OCI-LY7 (cell line): ENCODE measurements around the gene DNASE1. TPM values are rescaled to one million over a fixed set of nuclear protein-coding genes. Genes with fewer than 3 reads are reported as not detected.

Experiments used
- BruUV-seq: library from RNA; stranded (reverse); fragments of 400-500 nt; replicated peaks from 2 replicates; lab custom pipeline; 2021; lab: Mats Ljungman, UMichigan
- CTCF ChIA-PET: fragments of 300-600 bp; sonication (Branson Sonifier 250); formaldehyde crosslinking; loops from one replicate; lab custom pipeline; 2022; ENCODE audit warnings: antibody characterized with exemption; ENCODE audit not compliant: unreplicated experiment; lab: Charles Lee
- POLR2A ChIA-PET: fragments of 300-600 bp; sonication (Branson Sonifier 250); formaldehyde crosslinking; loops from one replicate; lab custom pipeline; 2022; ENCODE audit warnings: antibody characterized with exemption; lab: Charles Lee
- DNase-seq: peaks from one replicate; pipeline ENCODE4 v3.0.0-alpha.2; 2015; ENCODE audit warnings: low spot score
- H2AFZ ChIP-seq: fragments of 200-600 bp; sonication (generic), shearing (Covaris generic); 2 replicates; pipeline ENCODE4 v1.6.1; 2014; ENCODE audit warnings: mild to moderate bottlenecking, antibody characterized with exemption, low read length, moderate library complexity
- H3K27ac ChIP-seq: fragments of 200-600 bp; sonication (generic); 2 replicates; pipeline ENCODE4 v1.5.1; 2014; ENCODE audit warnings: mixed run types, low read depth, mild to moderate bottlenecking, moderate library complexity, low read length, inconsistent platforms; ENCODE audit not compliant: poor library complexity, severe bottlenecking
- H3K36me3 ChIP-seq: fragments of 200-600 bp; sonication (generic); 2 replicates; pipeline ENCODE4 v1.6.1; 2014; ENCODE audit warnings: mild to moderate bottlenecking, antibody characterized with exemption, low read length, moderate library complexity, mixed read lengths; ENCODE audit not compliant: insufficient read depth
- H3K4me1 ChIP-seq: fragments of 200-600 bp; sonication (generic); 2 replicates; pipeline ENCODE4 v1.5.1; 2014; ENCODE audit warnings: mild to moderate bottlenecking, low read length; ENCODE audit not compliant: insufficient read depth, poor library complexity, severe bottlenecking
- H3K4me2 ChIP-seq: fragments of 200-600 bp; sonication (generic); 2 replicates; pipeline ENCODE4 v1.6.1; 2014; ENCODE audit warnings: mild to moderate bottlenecking, low read length
- H3K4me3 ChIP-seq: fragments of 200-600 bp; sonication (generic); 2 replicates; pipeline ENCODE4 v1.5.1; 2014; ENCODE audit warnings: mild to moderate bottlenecking, low read depth, low read length; ENCODE audit not compliant: poor library complexity, severe bottlenecking
- H3K79me2 ChIP-seq: fragments of 200-600 bp; sonication (generic); 2 replicates; pipeline ENCODE4 v1.6.1; 2016; ENCODE audit warnings: low read depth, mild to moderate bottlenecking, low read length, moderate library complexity, mixed read lengths; ENCODE audit not compliant: insufficient read depth
- H3K9me2 ChIP-seq: fragments of 200-600 bp; sonication (generic); 2 replicates; pipeline ENCODE4 v1.6.1; 2016; ENCODE audit warnings: mild to moderate bottlenecking, low read length, mixed read lengths; ENCODE audit not compliant: insufficient read depth
- H3K9me3 ChIP-seq: fragments of 200-600 bp; sonication (generic); 2 replicates; pipeline ENCODE4 v1.6.1; 2014; ENCODE audit warnings: mild to moderate bottlenecking, mixed run types, low read length, mixed read lengths
- H4K20me1 ChIP-seq: fragments of 200-600 bp; sonication (generic); 2 replicates; pipeline ENCODE4 v1.6.1; 2014; ENCODE audit warnings: mild to moderate bottlenecking, antibody characterized with exemption, low read length, moderate library complexity, mixed read lengths; ENCODE audit not compliant: insufficient read depth
- EZH2phosphoT487 ChIP-seq: fragments of 200-600 bp; sonication (generic); IDR thresholded peaks from 2 replicates; pipeline ENCODE4 v1.6.1; 2018; ENCODE audit warnings: low read depth, borderline replicate concordance, mild to moderate bottlenecking, mixed run types, antibody characterized with exemption, low read length, moderate library complexity, mixed read lengths
- intact Hi-C: fragments of 100-400 bp; cut with micrococcal nuclease; formaldehyde crosslinking; loops from one replicate; pipeline ENCODE4 v1.10.0; 2022; ENCODE audit not compliant: unreplicated experiment
- total RNA-seq, 2 experiments: library from RNA; depleted of rRNA in 1 of 2; stranded (reverse); fragments of >200 nt in 1 of 2; shearing (Covaris generic) in 1 of 2; gene quantifications; 2 replicates each; pipeline ENCODE4 v1.2.3, GENCODE V29; 2014 to 2022
- TF ChIP-seq, protein P1 (sequence below): fragments of 200-600 bp; sonication (generic); conservative IDR thresholded peaks from 2 replicates; pipeline ENCODE4 v1.5.1; 2014; ENCODE audit warnings: mild to moderate bottlenecking, antibody characterized with exemption, low read length, moderate library complexity, mixed read lengths

DNASE1 gene
- total RNA-seq, 2 experiments from 2014 or later: 45.5 to 84.8 TPM

DNA sequence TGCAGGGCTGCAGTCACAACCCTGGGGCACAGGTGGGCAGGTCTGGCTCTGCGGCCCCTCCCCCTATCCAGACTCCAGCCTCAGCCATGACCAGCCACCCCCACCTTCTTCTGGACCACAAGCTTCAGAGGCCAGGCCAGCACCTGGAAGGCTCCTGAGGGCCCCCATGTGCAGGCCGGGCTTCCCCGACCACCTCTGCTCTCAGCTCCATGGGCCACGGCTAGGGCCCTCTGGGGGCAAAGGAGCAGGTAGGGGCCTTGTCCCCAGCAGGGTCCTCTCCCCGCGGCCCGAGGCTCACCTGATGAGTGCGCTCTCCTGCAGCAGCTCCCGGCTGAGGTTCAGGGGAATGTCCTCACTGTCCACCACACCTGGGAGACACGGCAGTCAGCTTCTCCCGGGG lies 16.9 kb downstream of the DNASE1 start:
- peaks cover under 1% of the 10 kb centered on the region for H3K4me1 ChIP-seq
- no peaks in the 10 kb centered on the region for H3K9me3 ChIP-seq
- intact Hi-C loops: no loop called here
- ChIA-PET CTCF (no interaction called here), POLR2A (no interaction called here)
- H2AFZ ChIP-seq: no peak overlapping the region
- peaks cover 84% of the 10 kb centered on the region for H3K36me3 ChIP-seq
- TF ChIP-seq, protein P1, sequence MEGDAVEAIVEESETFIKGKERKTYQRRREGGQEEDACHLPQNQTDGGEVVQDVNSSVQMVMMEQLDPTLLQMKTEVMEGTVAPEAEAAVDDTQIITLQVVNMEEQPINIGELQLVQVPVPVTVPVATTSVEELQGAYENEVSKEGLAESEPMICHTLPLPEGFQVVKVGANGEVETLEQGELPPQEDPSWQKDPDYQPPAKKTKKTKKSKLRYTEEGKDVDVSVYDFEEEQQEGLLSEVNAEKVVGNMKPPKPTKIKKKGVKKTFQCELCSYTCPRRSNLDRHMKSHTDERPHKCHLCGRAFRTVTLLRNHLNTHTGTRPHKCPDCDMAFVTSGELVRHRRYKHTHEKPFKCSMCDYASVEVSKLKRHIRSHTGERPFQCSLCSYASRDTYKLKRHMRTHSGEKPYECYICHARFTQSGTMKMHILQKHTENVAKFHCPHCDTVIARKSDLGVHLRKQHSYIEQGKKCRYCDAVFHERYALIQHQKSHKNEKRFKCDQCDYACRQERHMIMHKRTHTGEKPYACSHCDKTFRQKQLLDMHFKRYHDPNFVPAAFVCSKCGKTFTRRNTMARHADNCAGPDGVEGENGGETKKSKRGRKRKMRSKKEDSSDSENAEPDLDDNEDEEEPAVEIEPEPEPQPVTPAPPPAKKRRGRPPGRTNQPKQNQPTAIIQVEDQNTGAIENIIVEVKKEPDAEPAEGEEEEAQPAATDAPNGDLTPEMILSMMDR: no peak
- no peak for TF ChIP-seq EZH2phosphoT487
- no peaks in the 10 kb centered on the region for H3K79me2 ChIP-seq
- H3K9me2 ChIP-seq: no peaks in the 10 kb centered on the region
- H3K4me3 ChIP-seq: no peak overlapping the region
- H3K4me2 ChIP-seq: no peak overlapping the region
- H3K27ac ChIP-seq: no peak overlapping the region
- no peaks in the 10 kb centered on the region for H4K20me1 ChIP-seq
- BruUV-seq: no TSS peak
- no peak for DNase-seq

DNA sequence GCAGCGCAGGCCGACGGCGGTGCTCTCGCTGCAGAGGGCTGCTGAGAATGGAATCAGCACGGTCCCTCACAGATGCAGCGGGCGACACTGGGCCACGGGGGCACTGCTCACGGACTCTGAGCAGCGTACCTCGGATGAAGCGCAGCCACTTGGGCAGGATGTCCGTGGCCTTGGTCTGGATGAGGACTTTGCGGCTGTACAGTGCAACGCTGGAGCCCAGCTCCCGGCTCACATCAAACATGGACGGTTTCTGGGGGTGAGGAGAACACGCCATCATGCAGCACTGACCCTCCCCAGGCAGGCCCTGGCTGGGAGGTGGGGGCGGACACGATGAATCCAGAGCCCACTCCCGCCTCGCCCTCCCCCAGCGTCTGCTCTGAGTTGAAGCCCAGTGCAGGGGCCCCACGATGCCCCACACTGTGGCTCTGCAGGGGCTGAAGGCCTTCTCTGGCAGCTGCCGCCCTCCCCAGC lies 18.1 kb downstream of the DNASE1 start:
- DNase-seq: no peak
- BruUV-seq: no TSS peak
- Histone ChIP-seq H3K9me2 (no peaks in the 10 kb centered on the region), H3K4me1 (no peaks in the 10 kb centered on the region), H3K36me3 (peaks cover 87% of the 10 kb centered on the region), H3K79me2 (no peaks in the 10 kb centered on the region), H4K20me1 (no peaks in the 10 kb centered on the region), H2AFZ (no peak overlapping the region), H3K4me2 (no peak overlapping the region), H3K27ac (no peak overlapping the region), H3K9me3 (no peaks in the 10 kb centered on the region), H3K4me3 (no peak overlapping the region)
- ChIA-PET CTCF (no interaction called here), POLR2A (no interaction called here)
- TF ChIP-seq, protein P1: no peak
- no peak for TF ChIP-seq EZH2phosphoT487
- intact Hi-C loops: no loop called here

DNA sequence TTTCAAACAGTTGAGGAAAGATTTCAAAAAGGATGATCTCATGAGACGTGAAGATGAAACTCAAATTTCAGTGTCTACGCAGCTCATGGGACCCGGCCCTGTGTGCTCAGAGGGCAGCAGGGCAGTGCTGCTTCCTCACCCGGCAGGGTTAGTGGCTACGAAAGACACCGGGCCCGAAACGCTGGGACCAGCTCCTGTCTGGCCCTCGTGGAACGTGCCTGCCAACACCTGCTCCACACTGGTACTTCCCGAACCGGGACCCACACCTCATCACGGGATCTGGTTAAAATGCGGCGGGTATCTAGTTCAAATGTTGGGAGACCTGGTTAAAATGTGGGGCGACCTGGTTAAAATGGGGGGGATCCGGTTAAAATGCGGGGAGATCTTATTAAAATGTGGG lies 18.7 kb downstream of the DNASE1 start:
- H2AFZ ChIP-seq: no peak overlapping the region
- no peaks in the 10 kb centered on the region for H4K20me1 ChIP-seq
- ChIA-PET POLR2A (no interaction called here), CTCF (no interaction called here)
- H3K27ac ChIP-seq: no peak overlapping the region
- no peaks in the 10 kb centered on the region for H3K9me3 ChIP-seq
- BruUV-seq: no TSS peak
- no peak overlapping the region for H3K4me3 ChIP-seq
- TF ChIP-seq, protein P1: no peak
- no peak for TF ChIP-seq EZH2phosphoT487
- no peaks in the 10 kb centered on the region for H3K79me2 ChIP-seq
- H3K36me3 ChIP-seq: peaks cover 91% of the 10 kb centered on the region
- H3K4me2 ChIP-seq: no peak overlapping the region
- intact Hi-C loops: no loop called here
- no peaks in the 10 kb centered on the region for H3K9me2 ChIP-seq
- DNase-seq: no peak
- no peaks in the 10 kb centered on the region for H3K4me1 ChIP-seq
